ENCODE data around the gene SLC17A5.

Gene SLC17A5

GRCh38 chr6:73664701-73665100 lies 10.9 kb upstream of the SLC17A5 start:
- TF ChIP-seq, protein P1, sequence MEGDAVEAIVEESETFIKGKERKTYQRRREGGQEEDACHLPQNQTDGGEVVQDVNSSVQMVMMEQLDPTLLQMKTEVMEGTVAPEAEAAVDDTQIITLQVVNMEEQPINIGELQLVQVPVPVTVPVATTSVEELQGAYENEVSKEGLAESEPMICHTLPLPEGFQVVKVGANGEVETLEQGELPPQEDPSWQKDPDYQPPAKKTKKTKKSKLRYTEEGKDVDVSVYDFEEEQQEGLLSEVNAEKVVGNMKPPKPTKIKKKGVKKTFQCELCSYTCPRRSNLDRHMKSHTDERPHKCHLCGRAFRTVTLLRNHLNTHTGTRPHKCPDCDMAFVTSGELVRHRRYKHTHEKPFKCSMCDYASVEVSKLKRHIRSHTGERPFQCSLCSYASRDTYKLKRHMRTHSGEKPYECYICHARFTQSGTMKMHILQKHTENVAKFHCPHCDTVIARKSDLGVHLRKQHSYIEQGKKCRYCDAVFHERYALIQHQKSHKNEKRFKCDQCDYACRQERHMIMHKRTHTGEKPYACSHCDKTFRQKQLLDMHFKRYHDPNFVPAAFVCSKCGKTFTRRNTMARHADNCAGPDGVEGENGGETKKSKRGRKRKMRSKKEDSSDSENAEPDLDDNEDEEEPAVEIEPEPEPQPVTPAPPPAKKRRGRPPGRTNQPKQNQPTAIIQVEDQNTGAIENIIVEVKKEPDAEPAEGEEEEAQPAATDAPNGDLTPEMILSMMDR (conservative IDR thresholded peaks at IDR 0.05; ENCODE audit: control insufficient read depth, insufficient read depth, low read depth, low read length): no peak
- no peak for DNase-seq (ENCODE audit: low read depth)
- H3K4me3 ChIP-seq (ENCODE audit: control insufficient read depth, low read depth, low read length): no peak overlapping the region

GRCh38 chr6:73657201-73657600 lies 3.4 kb upstream of the SLC17A5 start:
- no peak for DNase-seq (ENCODE audit: low read depth)
- TF ChIP-seq, protein P1 (conservative IDR thresholded peaks at IDR 0.05; ENCODE audit: control insufficient read depth, insufficient read depth, low read depth, low read length): no peak
- no peak overlapping the region for H3K4me3 ChIP-seq (ENCODE audit: control insufficient read depth, low read depth, low read length)

DNA sequence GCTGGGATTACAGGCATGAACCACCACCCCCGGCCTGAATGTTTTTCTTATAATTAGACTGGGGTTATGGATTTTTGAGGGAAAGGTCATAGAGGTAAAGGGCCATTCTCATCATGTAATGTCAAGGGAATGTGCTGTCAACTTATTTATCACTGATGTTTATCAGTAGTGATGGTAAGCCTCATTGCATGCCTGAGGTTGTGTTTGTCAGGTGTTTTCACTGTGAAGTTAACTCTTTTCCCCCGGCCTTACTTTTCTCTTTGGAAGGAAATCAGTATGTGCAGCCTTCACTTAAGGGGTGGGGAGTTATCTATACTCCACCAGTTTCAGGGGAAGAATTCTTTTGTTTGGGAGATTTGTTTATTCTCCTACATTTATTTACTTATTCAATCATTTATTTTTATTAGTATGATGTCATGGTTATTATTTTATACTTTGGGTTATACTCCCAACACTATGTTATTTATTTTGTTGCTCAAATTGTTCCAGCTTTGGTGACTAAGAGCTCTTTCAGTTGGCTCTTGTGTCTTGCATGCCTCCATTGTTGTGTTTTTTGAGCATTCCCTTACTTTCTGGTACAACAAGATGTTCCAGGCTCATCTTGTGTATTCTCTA lies 2.8 kb upstream of the SLC17A5 start:
- DNase-seq (ENCODE audit: low read depth): no peak
- no peak overlapping the region for H3K4me3 ChIP-seq (ENCODE audit: control insufficient read depth, low read depth, low read length)
- TF ChIP-seq, protein P1 (conservative IDR thresholded peaks at IDR 0.05; ENCODE audit: control insufficient read depth, insufficient read depth, low read depth, low read length): no peak

DNA sequence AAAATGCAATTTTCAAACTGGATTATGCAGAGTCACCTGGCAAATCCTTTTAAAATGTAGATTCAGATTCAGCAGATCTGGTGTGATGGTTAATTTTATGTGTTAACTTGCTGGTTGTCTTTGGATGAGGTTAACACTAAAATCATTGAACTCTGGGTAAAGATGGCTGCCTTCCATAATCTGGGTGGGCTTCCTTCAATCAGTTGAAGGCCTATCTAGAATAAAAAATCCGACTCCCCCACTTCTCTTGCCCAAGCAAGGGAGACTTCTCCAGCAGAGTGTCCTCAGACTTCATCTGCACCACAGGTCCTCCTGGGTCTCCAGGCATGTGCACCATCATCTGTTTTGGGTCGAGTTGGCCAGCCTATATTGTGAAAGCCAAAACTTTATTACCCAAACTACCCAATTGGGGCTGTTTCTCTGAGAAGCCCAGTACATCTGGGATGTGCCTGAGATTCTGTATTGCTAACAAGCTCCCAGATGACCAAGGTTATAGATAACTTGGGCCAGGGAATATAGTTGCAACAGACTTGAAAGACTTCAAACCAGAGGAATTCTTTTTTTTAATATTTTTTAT lies 1.6 kb upstream of the SLC17A5 start:
- TF ChIP-seq, protein P1 (conservative IDR thresholded peaks at IDR 0.05; ENCODE audit: control insufficient read depth, insufficient read depth, low read depth, low read length): no peak
- no peak for DNase-seq (ENCODE audit: low read depth)
- H3K4me3 ChIP-seq (ENCODE audit: control insufficient read depth, low read depth, low read length): no peak overlapping the region

GRCh38 chr6:73652637-73653570 lies 888 bp downstream of the SLC17A5 start:
- peak overlapping the region; percentile 94 for H3K4me3 ChIP-seq (ENCODE audit: control insufficient read depth, low read depth, low read length)
- TF ChIP-seq, protein P1 (conservative IDR thresholded peaks at IDR 0.05; ENCODE audit: control insufficient read depth, insufficient read depth, low read depth, low read length): peak; percentile 49
- peak; percentile 52 for DNase-seq (ENCODE audit: low read depth)

- no peak for DNase-seq (ENCODE audit: low read depth)
- H3K4me3 ChIP-seq (ENCODE audit: control insufficient read depth, low read depth, low read length): no peak overlapping the region
- TF ChIP-seq, protein P1 (conservative IDR thresholded peaks at IDR 0.05; ENCODE audit: control insufficient read depth, insufficient read depth, low read depth, low read length): no peak
These were observed 4.0 kb downstream of the SLC17A5 start for GRCh38 chr6:73649783-73650182.

Data from fibroblast of mammary gland (primary cell).